A172 (cell line): ENCODE data around the gene SLC43A2. TPM values are rescaled to one million over a fixed set of nuclear protein-coding genes. Genes with fewer than 3 reads are reported as not detected.

Experiments
- DNase-seq: peaks from one replicate; pipeline ENCODE4 v3.0.0-alpha.2; 2015; ENCODE audit warnings: low spot score
- total RNA-seq: library from RNA; depleted of rRNA; stranded (reverse); fragments of >200 nt; shearing (Covaris generic); gene quantifications from 2 replicates; pipeline ENCODE4 v1.2.3, GENCODE V29; 2014

SLC43A2 gene
- total RNA-seq, 1 experiment from 2014 or later: 6.5 TPM

- DNase-seq: no peak
These were observed 5.5 kb downstream of the SLC43A2 start for GRCh38 chr17:1623057-1623630.

GRCh38 chr17:1621273-1621954 is 7.2 kb downstream of the SLC43A2 start:
- DNase-seq: no peak

GRCh38 chr17:1620486-1620885 is 8.1 kb downstream of the SLC43A2 start:
- DNase-seq: no peak

- peak; percentile 96 for DNase-seq
These were observed 10.9 kb downstream of the SLC43A2 start for GRCh38 chr17:1617620-1618174.

- no peak for DNase-seq
These were observed 12.5 kb downstream of the SLC43A2 start for GRCh38 chr17:1616101-1616500.

- DNase-seq: no peak
These were observed 16.2 kb downstream of the SLC43A2 start for GRCh38 chr17:1612400-1612799.

GRCh38 chr17:1611715-1612114 is 16.9 kb downstream of the SLC43A2 start:
- no peak for DNase-seq

- no peak for DNase-seq
These were observed 20.0 kb downstream of the SLC43A2 start for GRCh38 chr17:1608676-1609075.

GRCh38 chr17:1607971-1608320 is 20.7 kb downstream of the SLC43A2 start:
- no peak for DNase-seq

GRCh38 chr17:1606352-1606985 is 22.2 kb downstream of the SLC43A2 start:
- DNase-seq: no peak

GRCh38 chr17:1605681-1606351 is 22.8 kb downstream of the SLC43A2 start:
- no peak for DNase-seq

- no peak for DNase-seq
These were observed 23.7 kb downstream of the SLC43A2 start for GRCh38 chr17:1604831-1605528.

GRCh38 chr17:1601571-1601970 is 27.1 kb downstream of the SLC43A2 start:
- DNase-seq: no peak

GRCh38 chr17:1598399-1599095 is 30.1 kb downstream of the SLC43A2 start:
- DNase-seq: no peak

- DNase-seq: no peak
These were observed 30.7 kb downstream of the SLC43A2 start for GRCh38 chr17:1597861-1598342.

GRCh38 chr17:1593630-1593931 is 35.1 kb downstream of the SLC43A2 start:
- DNase-seq: no peak

- DNase-seq: no peak
These were observed 35.6 kb downstream of the SLC43A2 start for GRCh38 chr17:1592751-1593629.

- no peak for DNase-seq
These were observed 37.1 kb downstream of the SLC43A2 start for GRCh38 chr17:1591474-1592090.

- no peak for DNase-seq
These were observed 37.7 kb downstream of the SLC43A2 start for GRCh38 chr17:1590747-1591473.
